ENCODE data around the gene MAMLD1.

DNA sequence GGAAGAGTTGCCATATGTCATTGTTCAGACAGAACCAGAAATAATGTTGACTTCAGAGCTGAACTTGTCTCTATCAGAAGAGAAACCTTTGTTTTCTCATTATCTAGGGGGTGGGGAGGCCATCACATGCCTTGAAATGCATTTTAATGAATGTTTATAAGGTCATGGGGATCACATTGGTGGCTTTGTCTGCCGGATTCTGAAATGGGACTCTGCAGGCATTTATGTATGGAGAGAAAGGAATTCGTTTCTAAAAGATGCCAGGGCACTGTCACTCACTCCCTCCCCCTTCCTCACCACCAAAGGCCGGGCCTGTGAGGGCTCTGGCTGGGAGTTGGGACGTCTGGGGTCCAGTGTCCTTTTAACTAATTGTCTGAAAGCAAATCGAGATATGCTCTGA lies 102.2 kb downstream of the MAMLD1 start:
- TF ChIP-seq, protein P1, sequence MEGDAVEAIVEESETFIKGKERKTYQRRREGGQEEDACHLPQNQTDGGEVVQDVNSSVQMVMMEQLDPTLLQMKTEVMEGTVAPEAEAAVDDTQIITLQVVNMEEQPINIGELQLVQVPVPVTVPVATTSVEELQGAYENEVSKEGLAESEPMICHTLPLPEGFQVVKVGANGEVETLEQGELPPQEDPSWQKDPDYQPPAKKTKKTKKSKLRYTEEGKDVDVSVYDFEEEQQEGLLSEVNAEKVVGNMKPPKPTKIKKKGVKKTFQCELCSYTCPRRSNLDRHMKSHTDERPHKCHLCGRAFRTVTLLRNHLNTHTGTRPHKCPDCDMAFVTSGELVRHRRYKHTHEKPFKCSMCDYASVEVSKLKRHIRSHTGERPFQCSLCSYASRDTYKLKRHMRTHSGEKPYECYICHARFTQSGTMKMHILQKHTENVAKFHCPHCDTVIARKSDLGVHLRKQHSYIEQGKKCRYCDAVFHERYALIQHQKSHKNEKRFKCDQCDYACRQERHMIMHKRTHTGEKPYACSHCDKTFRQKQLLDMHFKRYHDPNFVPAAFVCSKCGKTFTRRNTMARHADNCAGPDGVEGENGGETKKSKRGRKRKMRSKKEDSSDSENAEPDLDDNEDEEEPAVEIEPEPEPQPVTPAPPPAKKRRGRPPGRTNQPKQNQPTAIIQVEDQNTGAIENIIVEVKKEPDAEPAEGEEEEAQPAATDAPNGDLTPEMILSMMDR (IDR thresholded peaks at IDR 0.05) = no peak
- no peak for TF ChIP-seq POLR2A (IDR thresholded peaks at IDR 0.05)
